ENCODE results near the gene S100A2.
"Not testable (repeated sequence)": the region's sequence is repeated elsewhere in the genome, so short reads cannot be mapped to it uniquely, and the experiment has no call there.

- TF ChIP-seq CTCF (IDR thresholded peaks at IDR 0.05; ENCODE audit: insufficient read depth, low read length); GABPA (IDR thresholded peaks at IDR 0.05; ENCODE audit: low read depth); POLR2AphosphoS5 (IDR thresholded peaks at IDR 0.05; ENCODE audit: low read depth): not testable (repeated sequence)
Observed at GRCh38 chr1:153522353-153523048, 43.1 kb downstream of the S100A2 start.

All from HL-60 (cell line).